Measurements from ENCODE around the gene CES2. TPM values are rescaled to one million over a fixed set of nuclear protein-coding genes. Genes with fewer than 3 reads are reported as not detected.

The CES2 gene
- polyA plus RNA-seq, 1 of the 3 experiments (the other 2 are of a cell fraction) = 33.1 TPM

DNA sequence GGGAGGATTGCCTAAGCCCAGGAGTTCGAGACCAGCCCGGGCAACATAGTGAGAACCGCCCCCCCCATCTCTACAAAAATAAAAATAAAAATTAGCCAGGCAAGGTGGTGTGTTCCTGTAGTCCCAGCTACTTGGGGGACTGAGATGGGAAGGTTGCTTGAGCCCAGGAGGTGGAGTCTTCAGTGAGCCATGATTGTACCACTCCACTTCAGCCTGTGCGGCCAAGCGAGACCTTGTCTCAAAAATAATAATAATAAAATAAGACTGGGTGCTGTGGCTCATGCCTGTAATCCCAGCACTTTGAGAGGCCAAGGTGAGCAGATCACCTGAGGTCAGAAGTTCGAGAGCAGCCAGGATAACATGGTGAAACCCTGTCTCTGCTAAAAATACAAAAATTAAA is 43.5 kb upstream of the CES2 start:
- WGBS (ENCODE audit: low lambda C conversion rate) = 94% methylated on average over 6 of the region's 6 CpGs

More for the DNA sequence above, 43.5 kb upstream of the CES2 start:
- DNase-seq = no peak
- no peak overlapping the region for H3K4me3 ChIP-seq (ENCODE audit: low read depth in 2 of 2, low read length in 1 of 2)
- CTCF ChIA-PET = interaction anchor here (0.8 to 8.5 kb wide), 9 partner anchors 10 to 264 kb away, joined by 3 to 174 read pairs (median 4); partner anchors contain the start of genes CDH16, CES3 and RRAD
- no peaks in the 10 kb centered on the region for H3K79me2 ChIP-seq (ENCODE audit: insufficient read depth)
- H3F3A ChIP-seq (replicated peaks; ENCODE audit: insufficient read depth) = peaks cover 3% of the 10 kb centered on the region
- H2AFZ ChIP-seq (ENCODE audit: low read depth) = no peak overlapping the region
- no peak overlapping the region for H3K9ac ChIP-seq
- no peak overlapping the region for H3K4me2 ChIP-seq
- POLR2A ChIA-PET = no interaction called here
- H3K4me1 ChIP-seq (ENCODE audit: control insufficient read depth in 1 of 2, insufficient read depth in 2 of 2, low read depth in 1 of 2, low read length in 1 of 2) = peaks cover 0 to 7% of the 10 kb centered on the region in 2 experiments; a peak in 1 of 4 replicates
- H3K27me3 ChIP-seq (ENCODE audit: insufficient read depth) = no peaks in the 10 kb centered on the region
- peaks cover 0 to 2% of the 10 kb centered on the region in 2 experiments for H3K36me3 ChIP-seq (replicated peaks in 1 of 2; ENCODE audit: control insufficient read depth in 1 of 2, insufficient read depth in 2 of 2, low read length in 1 of 2)
- TF ChIP-seq TCF12 (IDR thresholded peaks at IDR 0.05) (no peak), NFIC (IDR thresholded peaks at IDR 0.05; ENCODE audit: borderline replicate concordance) (no peak), SMC3 (IDR thresholded peaks at IDR 0.05; ENCODE audit: low read depth, low read length) (no peak), RXRA (IDR thresholded peaks at IDR 0.05; ENCODE audit: borderline replicate concordance, low read depth) (no peak), ELF1 (IDR thresholded peaks at IDR 0.05) (no peak), MEF2A (IDR thresholded peaks at IDR 0.05; ENCODE audit: borderline replicate concordance, low read depth) (no peak), MXI1 (IDR thresholded peaks at IDR 0.05; ENCODE audit: low read depth, low read length) (no peak), TAF1 (IDR thresholded peaks at IDR 0.05; ENCODE audit: borderline replicate concordance, low read depth, low read length) (no peak), SIN3A (IDR thresholded peaks at IDR 0.05; ENCODE audit: borderline replicate concordance, low read depth, low read length) (no peak), GATA2 (CRISPR knock-in tag; IDR thresholded peaks at IDR 0.05) (no peak), RCOR1 (IDR thresholded peaks at IDR 0.05; ENCODE audit: low read length) (no peak), FOSL2 (IDR thresholded peaks at IDR 0.05; ENCODE audit: borderline replicate concordance, low read depth) (no peak)
- TF ChIP-seq, protein P1, sequence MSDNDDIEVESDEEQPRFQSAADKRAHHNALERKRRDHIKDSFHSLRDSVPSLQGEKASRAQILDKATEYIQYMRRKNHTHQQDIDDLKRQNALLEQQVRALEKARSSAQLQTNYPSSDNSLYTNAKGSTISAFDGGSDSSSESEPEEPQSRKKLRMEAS (IDR thresholded peaks at IDR 0.05; ENCODE audit: low read depth) = no peak
- TF ChIP-seq, protein P2, sequence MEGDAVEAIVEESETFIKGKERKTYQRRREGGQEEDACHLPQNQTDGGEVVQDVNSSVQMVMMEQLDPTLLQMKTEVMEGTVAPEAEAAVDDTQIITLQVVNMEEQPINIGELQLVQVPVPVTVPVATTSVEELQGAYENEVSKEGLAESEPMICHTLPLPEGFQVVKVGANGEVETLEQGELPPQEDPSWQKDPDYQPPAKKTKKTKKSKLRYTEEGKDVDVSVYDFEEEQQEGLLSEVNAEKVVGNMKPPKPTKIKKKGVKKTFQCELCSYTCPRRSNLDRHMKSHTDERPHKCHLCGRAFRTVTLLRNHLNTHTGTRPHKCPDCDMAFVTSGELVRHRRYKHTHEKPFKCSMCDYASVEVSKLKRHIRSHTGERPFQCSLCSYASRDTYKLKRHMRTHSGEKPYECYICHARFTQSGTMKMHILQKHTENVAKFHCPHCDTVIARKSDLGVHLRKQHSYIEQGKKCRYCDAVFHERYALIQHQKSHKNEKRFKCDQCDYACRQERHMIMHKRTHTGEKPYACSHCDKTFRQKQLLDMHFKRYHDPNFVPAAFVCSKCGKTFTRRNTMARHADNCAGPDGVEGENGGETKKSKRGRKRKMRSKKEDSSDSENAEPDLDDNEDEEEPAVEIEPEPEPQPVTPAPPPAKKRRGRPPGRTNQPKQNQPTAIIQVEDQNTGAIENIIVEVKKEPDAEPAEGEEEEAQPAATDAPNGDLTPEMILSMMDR (IDR thresholded peaks at IDR 0.05) = no peak
- TF ChIP-seq, protein P3, sequence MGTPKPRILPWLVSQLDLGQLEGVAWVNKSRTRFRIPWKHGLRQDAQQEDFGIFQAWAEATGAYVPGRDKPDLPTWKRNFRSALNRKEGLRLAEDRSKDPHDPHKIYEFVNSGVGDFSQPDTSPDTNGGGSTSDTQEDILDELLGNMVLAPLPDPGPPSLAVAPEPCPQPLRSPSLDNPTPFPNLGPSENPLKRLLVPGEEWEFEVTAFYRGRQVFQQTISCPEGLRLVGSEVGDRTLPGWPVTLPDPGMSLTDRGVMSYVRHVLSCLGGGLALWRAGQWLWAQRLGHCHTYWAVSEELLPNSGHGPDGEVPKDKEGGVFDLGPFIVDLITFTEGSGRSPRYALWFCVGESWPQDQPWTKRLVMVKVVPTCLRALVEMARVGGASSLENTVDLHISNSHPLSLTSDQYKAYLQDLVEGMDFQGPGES (IDR thresholded peaks at IDR 0.05; ENCODE audit: low read depth, low read length) = no peak
- TF ChIP-seq, protein P4, sequence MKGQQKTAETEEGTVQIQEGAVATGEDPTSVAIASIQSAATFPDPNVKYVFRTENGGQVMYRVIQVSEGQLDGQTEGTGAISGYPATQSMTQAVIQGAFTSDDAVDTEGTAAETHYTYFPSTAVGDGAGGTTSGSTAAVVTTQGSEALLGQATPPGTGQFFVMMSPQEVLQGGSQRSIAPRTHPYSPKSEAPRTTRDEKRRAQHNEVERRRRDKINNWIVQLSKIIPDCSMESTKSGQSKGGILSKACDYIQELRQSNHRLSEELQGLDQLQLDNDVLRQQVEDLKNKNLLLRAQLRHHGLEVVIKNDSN (IDR thresholded peaks at IDR 0.05; ENCODE audit: borderline replicate concordance, low read depth) = no peak
- TF ChIP-seq, protein P5, sequence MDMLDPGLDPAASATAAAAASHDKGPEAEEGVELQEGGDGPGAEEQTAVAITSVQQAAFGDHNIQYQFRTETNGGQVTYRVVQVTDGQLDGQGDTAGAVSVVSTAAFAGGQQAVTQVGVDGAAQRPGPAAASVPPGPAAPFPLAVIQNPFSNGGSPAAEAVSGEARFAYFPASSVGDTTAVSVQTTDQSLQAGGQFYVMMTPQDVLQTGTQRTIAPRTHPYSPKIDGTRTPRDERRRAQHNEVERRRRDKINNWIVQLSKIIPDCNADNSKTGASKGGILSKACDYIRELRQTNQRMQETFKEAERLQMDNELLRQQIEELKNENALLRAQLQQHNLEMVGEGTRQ (IDR thresholded peaks at IDR 0.05; ENCODE audit: borderline replicate concordance, low read depth, low read length) = no peak
- no peak overlapping the region for H3K27ac ChIP-seq (ENCODE audit: low read depth in 2 of 2, low read length in 1 of 2)
- no peaks in the 10 kb centered on the region for H3K9me3 ChIP-seq
- H3K9me2 ChIP-seq = no peaks in the 10 kb centered on the region
- H4K20me1 ChIP-seq (ENCODE audit: insufficient read depth) = no peaks in the 10 kb centered on the region

Measured in SK-N-SH (cell line).